A673 (cell line): ENCODE results near the gene PRKCA.

Experiments used
- CTCF ChIP-seq: fragments of 300-800, 200-600 bp; sonication (generic); conservative IDR thresholded peaks from 2 replicates; pipeline ENCODE4 v1.5.1; 2017; ENCODE audit warnings: low read depth, mild to moderate bottlenecking, antibody characterized with exemption, low read length, moderate library complexity, mixed read lengths
- EZH2 ChIP-seq: fragments of 200-600 bp; sonication (generic); IDR thresholded peaks from 2 replicates; pipeline ENCODE4 v1.6.1; 2017; ENCODE audit warnings: borderline replicate concordance, low read depth, mild to moderate bottlenecking, mixed read lengths, antibody characterized with exemption, low read length; ENCODE audit not compliant: poor library complexity, severe bottlenecking

DNA sequence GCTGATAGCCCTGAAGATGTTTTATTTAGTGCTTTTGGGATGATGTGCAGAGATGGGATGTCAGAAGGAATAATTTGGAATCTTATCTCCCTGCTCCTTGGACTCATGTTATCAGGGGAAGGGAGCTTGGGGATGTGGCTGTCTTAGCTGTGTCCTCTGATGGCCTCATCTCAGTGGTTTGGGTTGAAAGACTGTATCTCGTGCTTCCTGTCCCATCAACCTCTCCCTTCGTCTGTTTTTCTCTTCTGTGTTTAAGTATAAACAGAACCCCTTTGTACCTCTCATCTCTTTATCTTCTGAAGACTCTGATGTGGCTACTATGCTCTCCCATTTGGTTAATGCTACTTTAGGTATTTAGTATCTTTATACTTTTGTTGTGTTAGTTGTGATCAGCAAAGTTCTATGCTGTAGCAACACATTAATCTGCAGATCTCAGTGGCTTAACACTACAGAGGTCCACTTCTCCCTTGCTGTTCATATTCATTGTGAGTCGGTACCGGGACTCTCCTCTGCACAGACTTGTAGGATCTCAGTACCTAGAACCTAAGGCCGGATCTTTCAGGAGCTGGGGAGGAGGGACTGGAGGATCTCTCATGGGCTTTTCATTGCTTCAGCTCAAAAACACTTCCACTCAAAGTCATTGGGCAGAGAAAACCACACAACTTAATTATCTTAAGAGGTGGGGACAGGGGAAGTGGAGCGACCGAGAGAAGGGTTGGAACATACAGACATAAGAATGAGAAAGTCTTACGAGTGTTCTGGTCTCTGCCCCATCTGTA is 28.8 kb downstream of the PRKCA start:
- no peak for TF ChIP-seq CTCF
- no peak for TF ChIP-seq EZH2
